M059J (cell line): ENCODE measurements around the gene PALLD. TPM values are rescaled to one million over a fixed set of nuclear protein-coding genes. Genes with fewer than 3 reads are reported as not detected.

Source experiments
- DNase-seq: peaks from one replicate; pipeline ENCODE4 v3.0.0-alpha.2; 2012; ENCODE audit warnings: low read depth
- total RNA-seq: library from RNA; depleted of rRNA; stranded (reverse); fragments of >200 nt; shearing (Covaris generic); gene quantifications from 2 replicates; pipeline ENCODE4 v1.2.3, GENCODE V29; 2014

PALLD gene
- total RNA-seq, 1 experiment from 2014 or later = 46.0 TPM

GRCh38 chr4:168731706-168732414 is 235.0 kb downstream of the PALLD start:
- no peak for DNase-seq

GRCh38 chr4:168732714-168733113 is 235.9 kb downstream of the PALLD start:
- DNase-seq = no peak

- DNase-seq = no peak
These were observed 238.1 kb downstream of the PALLD start for GRCh38 chr4:168734703-168735678.

- DNase-seq = no peak
These were observed 238.9 kb downstream of the PALLD start for GRCh38 chr4:168735735-168736134.

- DNase-seq = no peak
These were observed 240.3 kb downstream of the PALLD start for GRCh38 chr4:168736860-168737805.

GRCh38 chr4:168737806-168738172 is 240.9 kb downstream of the PALLD start:
- DNase-seq = no peak

GRCh38 chr4:168739886-168740285 is 243.0 kb downstream of the PALLD start:
- DNase-seq = no peak

- no peak for DNase-seq
These were observed 243.8 kb downstream of the PALLD start for GRCh38 chr4:168740691-168741090.

GRCh38 chr4:168741281-168742173 is 244.7 kb downstream of the PALLD start:
- DNase-seq = no peak

- DNase-seq = no peak
These were observed 246.3 kb downstream of the PALLD start for GRCh38 chr4:168743131-168743530.

GRCh38 chr4:168743601-168744000 is 246.7 kb downstream of the PALLD start:
- DNase-seq = peak; percentile 65

GRCh38 chr4:168744021-168744420 is 247.2 kb downstream of the PALLD start:
- DNase-seq = no peak

GRCh38 chr4:168748807-168749206 is 252.0 kb downstream of the PALLD start:
- DNase-seq = no peak

- no peak for DNase-seq
These were observed 254.7 kb downstream of the PALLD start for GRCh38 chr4:168751263-168752225.

GRCh38 chr4:168755598-168756477 is 259.0 kb downstream of the PALLD start:
- peak; percentile 49 for DNase-seq

- peak; percentile 20 for DNase-seq
These were observed 260.6 kb downstream of the PALLD start for GRCh38 chr4:168757500-168757899.

- peak; percentile 79 for DNase-seq
These were observed 261.6 kb downstream of the PALLD start for GRCh38 chr4:168758351-168758876.

GRCh38 chr4:168759321-168759720 is 262.5 kb downstream of the PALLD start:
- no peak for DNase-seq
